ENCODE results near the gene GTF3C2.

Gene GTF3C2
- long read RNA-seq, transcript GTF3C2-201 (19 exons, 3,882 nt): major isoform, 17 of 105 reads
- long read RNA-seq, partial matches to known transcripts: 40 of 105 reads
- long read RNA-seq, other reads (novel, unspliced or antisense): 44 of 105 reads

DNA sequence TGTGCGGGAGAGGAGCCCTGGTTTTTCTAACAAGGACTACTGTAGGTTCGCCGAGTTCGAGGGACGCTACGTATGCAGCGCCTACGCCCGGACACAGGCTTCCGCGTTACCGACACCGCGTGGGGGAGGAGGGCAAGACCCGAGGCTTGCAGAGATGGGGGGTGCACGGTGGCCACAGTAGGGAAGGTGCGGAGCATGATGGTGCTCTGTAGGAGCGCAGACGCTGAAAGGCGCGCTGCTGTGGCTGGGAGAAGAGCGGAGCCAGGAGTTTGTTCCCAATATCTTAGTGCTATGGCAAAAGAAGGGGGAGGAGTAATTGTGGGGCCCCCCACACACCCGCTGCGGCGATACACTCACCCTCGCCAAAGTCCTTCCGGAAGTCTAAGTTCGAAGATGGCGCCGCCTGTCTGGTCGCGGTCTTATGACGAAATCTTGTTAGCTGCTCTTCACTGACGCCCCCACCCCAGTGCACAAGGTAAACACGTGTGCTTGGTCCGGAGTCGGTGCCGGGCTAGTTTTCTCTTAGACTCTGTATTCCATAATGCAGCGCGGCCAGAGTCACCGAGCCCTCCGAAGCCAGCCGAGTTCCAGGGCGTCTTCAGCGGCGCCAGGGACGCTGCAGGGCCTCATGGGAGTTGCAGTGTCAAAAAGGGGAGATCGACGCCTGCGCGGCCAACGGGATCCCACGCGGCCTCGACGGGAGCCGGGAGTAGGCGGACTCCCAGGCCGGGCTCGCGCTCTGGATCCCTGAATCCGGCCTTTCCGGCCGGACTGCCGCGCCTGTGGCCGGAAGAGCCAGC, at the start of gene GTF3C2:
Gene GTF3C2, minus strand, starts transcription at position 383 of the 800 bp plus-strand sequence. CDS start 13,210 bp downstream, outside the sequence.
- TF ChIP-seq POLR2AphosphoS5 (IDR thresholded peaks at IDR 0.05; ENCODE audit: low read depth) (peak; percentile 85), SPI1 (IDR thresholded peaks at IDR 0.05; ENCODE audit: borderline replicate concordance, low read depth) (no peak), GABPA (IDR thresholded peaks at IDR 0.05; ENCODE audit: low read depth) (peak; percentile 48; the same call in 1 of the 2 replicates)
- TF ChIP-seq, protein P1, sequence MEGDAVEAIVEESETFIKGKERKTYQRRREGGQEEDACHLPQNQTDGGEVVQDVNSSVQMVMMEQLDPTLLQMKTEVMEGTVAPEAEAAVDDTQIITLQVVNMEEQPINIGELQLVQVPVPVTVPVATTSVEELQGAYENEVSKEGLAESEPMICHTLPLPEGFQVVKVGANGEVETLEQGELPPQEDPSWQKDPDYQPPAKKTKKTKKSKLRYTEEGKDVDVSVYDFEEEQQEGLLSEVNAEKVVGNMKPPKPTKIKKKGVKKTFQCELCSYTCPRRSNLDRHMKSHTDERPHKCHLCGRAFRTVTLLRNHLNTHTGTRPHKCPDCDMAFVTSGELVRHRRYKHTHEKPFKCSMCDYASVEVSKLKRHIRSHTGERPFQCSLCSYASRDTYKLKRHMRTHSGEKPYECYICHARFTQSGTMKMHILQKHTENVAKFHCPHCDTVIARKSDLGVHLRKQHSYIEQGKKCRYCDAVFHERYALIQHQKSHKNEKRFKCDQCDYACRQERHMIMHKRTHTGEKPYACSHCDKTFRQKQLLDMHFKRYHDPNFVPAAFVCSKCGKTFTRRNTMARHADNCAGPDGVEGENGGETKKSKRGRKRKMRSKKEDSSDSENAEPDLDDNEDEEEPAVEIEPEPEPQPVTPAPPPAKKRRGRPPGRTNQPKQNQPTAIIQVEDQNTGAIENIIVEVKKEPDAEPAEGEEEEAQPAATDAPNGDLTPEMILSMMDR (IDR thresholded peaks at IDR 0.05; ENCODE audit: insufficient read depth, low read length): no peak
- TF ChIP-seq, protein P2, sequence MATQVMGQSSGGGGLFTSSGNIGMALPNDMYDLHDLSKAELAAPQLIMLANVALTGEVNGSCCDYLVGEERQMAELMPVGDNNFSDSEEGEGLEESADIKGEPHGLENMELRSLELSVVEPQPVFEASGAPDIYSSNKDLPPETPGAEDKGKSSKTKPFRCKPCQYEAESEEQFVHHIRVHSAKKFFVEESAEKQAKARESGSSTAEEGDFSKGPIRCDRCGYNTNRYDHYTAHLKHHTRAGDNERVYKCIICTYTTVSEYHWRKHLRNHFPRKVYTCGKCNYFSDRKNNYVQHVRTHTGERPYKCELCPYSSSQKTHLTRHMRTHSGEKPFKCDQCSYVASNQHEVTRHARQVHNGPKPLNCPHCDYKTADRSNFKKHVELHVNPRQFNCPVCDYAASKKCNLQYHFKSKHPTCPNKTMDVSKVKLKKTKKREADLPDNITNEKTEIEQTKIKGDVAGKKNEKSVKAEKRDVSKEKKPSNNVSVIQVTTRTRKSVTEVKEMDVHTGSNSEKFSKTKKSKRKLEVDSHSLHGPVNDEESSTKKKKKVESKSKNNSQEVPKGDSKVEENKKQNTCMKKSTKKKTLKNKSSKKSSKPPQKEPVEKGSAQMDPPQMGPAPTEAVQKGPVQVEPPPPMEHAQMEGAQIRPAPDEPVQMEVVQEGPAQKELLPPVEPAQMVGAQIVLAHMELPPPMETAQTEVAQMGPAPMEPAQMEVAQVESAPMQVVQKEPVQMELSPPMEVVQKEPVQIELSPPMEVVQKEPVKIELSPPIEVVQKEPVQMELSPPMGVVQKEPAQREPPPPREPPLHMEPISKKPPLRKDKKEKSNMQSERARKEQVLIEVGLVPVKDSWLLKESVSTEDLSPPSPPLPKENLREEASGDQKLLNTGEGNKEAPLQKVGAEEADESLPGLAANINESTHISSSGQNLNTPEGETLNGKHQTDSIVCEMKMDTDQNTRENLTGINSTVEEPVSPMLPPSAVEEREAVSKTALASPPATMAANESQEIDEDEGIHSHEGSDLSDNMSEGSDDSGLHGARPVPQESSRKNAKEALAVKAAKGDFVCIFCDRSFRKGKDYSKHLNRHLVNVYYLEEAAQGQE (IDR thresholded peaks at IDR 0.05; ENCODE audit: insufficient replicate concordance, low read depth): peak; percentile 46
- H3K27ac ChIP-seq (replicated peaks): peak within 1 kb of the TSS; percentile 95
- H3K4me3 ChIP-seq (replicated peaks; ENCODE audit: insufficient read depth, low read length): peak within 1 kb of the TSS; percentile 82
- H3K27me3 ChIP-seq (ENCODE audit: insufficient read depth, poor library complexity, severe bottlenecking): no peaks in the 10 kb centered on the region
- peak; percentile 97 to 99 for DNase-seq (ENCODE audit: low read depth in 1 of 2, low spot score in 1 of 2)

- DNase-seq (ENCODE audit: low read depth in 1 of 2, low spot score in 1 of 2): no peak
- H3K27ac ChIP-seq (replicated peaks): no peak overlapping the region
- TF ChIP-seq SPI1 (IDR thresholded peaks at IDR 0.05; ENCODE audit: borderline replicate concordance, low read depth): no peak
- H3K4me3 ChIP-seq (replicated peaks; ENCODE audit: insufficient read depth, low read length): no peak overlapping the region
- no peaks in the 10 kb centered on the region for H3K27me3 ChIP-seq (ENCODE audit: insufficient read depth, poor library complexity, severe bottlenecking)
These were observed 44.0 kb upstream of the GTF3C2 start for GRCh38 chr2:27400348-27401135.

- Histone ChIP-seq H3K27me3 (ENCODE audit: insufficient read depth, poor library complexity, severe bottlenecking) (no peaks in the 10 kb centered on the region), H3K27ac (replicated peaks) (no peak overlapping the region), H3K4me3 (replicated peaks; ENCODE audit: insufficient read depth, low read length) (no peak overlapping the region)
- no peak for DNase-seq (ENCODE audit: low read depth in 1 of 2, low spot score in 1 of 2)
- no peak for TF ChIP-seq GABPA (IDR thresholded peaks at IDR 0.05; ENCODE audit: low read depth)
- no peak for TF ChIP-seq POLR2AphosphoS5 (IDR thresholded peaks at IDR 0.05; ENCODE audit: low read depth)
- TF ChIP-seq, protein P1 (IDR thresholded peaks at IDR 0.05; ENCODE audit: insufficient read depth, low read length): no peak
- no peak for TF ChIP-seq SPI1 (IDR thresholded peaks at IDR 0.05; ENCODE audit: borderline replicate concordance, low read depth)
- TF ChIP-seq, protein P2 (IDR thresholded peaks at IDR 0.05; ENCODE audit: insufficient replicate concordance, low read depth): no peak
These were observed 42.4 kb upstream of the GTF3C2 start for GRCh38 chr2:27398962-27399361.

DNA sequence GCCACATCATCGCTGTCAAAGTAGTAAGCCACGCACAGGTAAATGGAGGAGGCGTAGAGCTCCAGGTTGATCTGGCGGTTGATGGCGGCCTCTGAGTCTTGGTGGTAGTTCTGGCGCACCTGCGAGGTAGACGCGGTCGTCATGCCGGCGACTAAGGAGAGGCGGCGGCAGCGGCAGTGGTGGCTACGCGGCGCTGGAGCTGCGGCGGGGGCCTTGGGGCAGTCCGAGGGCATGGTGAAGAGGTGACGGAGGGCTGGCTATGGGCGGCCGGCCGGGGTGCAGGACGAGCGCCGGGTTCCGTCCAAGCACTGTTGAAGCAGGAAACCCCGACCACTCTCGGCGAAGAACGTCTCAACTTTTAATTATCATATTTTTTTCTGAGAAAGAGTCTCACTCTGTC, 36.7 kb upstream of the GTF3C2 start:
- no peak for DNase-seq (ENCODE audit: low read depth in 1 of 2, low spot score in 1 of 2)
- Histone ChIP-seq H3K27ac (replicated peaks) (no peak overlapping the region), H3K27me3 (ENCODE audit: insufficient read depth, poor library complexity, severe bottlenecking) (no peaks in the 10 kb centered on the region), H3K4me3 (replicated peaks; ENCODE audit: insufficient read depth, low read length) (no peak overlapping the region)
- TF ChIP-seq, protein P1 (IDR thresholded peaks at IDR 0.05; ENCODE audit: insufficient read depth, low read length): no peak
